Neural progenitor cell (in vitro differentiated cells): ENCODE data around the gene FAM83E. TPM values are rescaled to one million over a fixed set of nuclear protein-coding genes. Genes with fewer than 3 reads are reported as not detected.

Source experiments
- DNase-seq: peaks from one replicate; pipeline ENCODE4 v3.0.0-alpha.2; 2016; ENCODE audit warnings: low spot score
- H2AFZ ChIP-seq: fragments of 200-600 bp; sonication (generic); replicated peaks from 2 replicates; pipeline ENCODE4 v1.6.1; 2016; ENCODE audit warnings: antibody characterized with exemption
- H3F3A ChIP-seq: fragments of 200-600 bp; sonication (generic); 2 replicates; pipeline ENCODE4 v1.6.1; 2016; ENCODE audit warnings: antibody characterized with exemption, low read depth
- H3K27ac ChIP-seq: fragments of 200-600 bp; sonication (generic); 2 replicates; pipeline ENCODE4 v1.5.1; 2016; ENCODE audit warnings: mild to moderate bottlenecking
- H3K27me3 ChIP-seq: fragments of 200-600 bp; sonication (generic); 2 replicates; pipeline ENCODE4 v1.6.1; 2016; ENCODE audit warnings: mild to moderate bottlenecking, moderate library complexity
- H3K36me3 ChIP-seq: fragments of 200-600 bp; sonication (generic); 2 replicates; pipeline ENCODE4 v1.5.1; 2016
- H3K4me1 ChIP-seq: fragments of 200-600 bp; sonication (generic); 2 replicates; pipeline ENCODE4 v1.6.1; 2016; ENCODE audit warnings: mixed run types
- H3K4me2 ChIP-seq: fragments of 200-600 bp; sonication (generic); 2 replicates; pipeline ENCODE4 v1.6.1; 2016
- H3K4me3 ChIP-seq: fragments of 200-600 bp; sonication (generic); 2 replicates; pipeline ENCODE4 v1.5.1; 2016
- H3K79me2 ChIP-seq: fragments of 200-600 bp; sonication (generic); 2 replicates; pipeline ENCODE4 v1.6.1; 2016; ENCODE audit warnings: low read depth
- H3K9ac ChIP-seq: fragments of 200-600 bp; sonication (generic); 2 replicates; pipeline ENCODE4 v1.6.1; 2016
- H3K9me3 ChIP-seq: fragments of 200-600 bp; sonication (generic); 2 replicates; pipeline ENCODE4 v1.5.1; 2016; ENCODE audit warnings: low read depth
- H4K20me1 ChIP-seq: fragments of 200-600 bp; sonication (generic); 2 replicates; pipeline ENCODE4 v1.6.1; 2016; ENCODE audit warnings: low read depth
- H3K27ac Mint-ChIP-seq: 3 replicates; pipeline ENCODE4 v1.8.0; 2021; ENCODE audit warnings: mixed read lengths
- H3K27me3 Mint-ChIP-seq: 2 replicates; pipeline ENCODE4 v1.8.0; 2022; ENCODE audit warnings: low read depth, mild to moderate bottlenecking, inconsistent platforms, moderate library complexity, mixed read lengths; ENCODE audit not compliant: insufficient read depth
- H3K36me3 Mint-ChIP-seq: 3 replicates; pipeline ENCODE4 v1.8.0; 2021; ENCODE audit warnings: mixed read lengths
- H3K4me1 Mint-ChIP-seq: 3 replicates; pipeline ENCODE4 v1.8.0; 2021; ENCODE audit warnings: mixed read lengths
- H3K4me3 Mint-ChIP-seq: 3 replicates; pipeline ENCODE4 v1.8.0; 2021; ENCODE audit warnings: mild to moderate bottlenecking, moderate library complexity, mixed read lengths
- H3K9me3 Mint-ChIP-seq: 3 replicates; pipeline ENCODE4 v1.8.0; 2020; ENCODE audit warnings: mixed read lengths
- EZH2 ChIP-seq: fragments of 200-600 bp; sonication (generic); IDR thresholded peaks from 2 replicates; pipeline ENCODE4 v1.6.1; 2017; ENCODE audit warnings: antibody characterized with exemption, mild to moderate bottlenecking, moderate library complexity
- EZH2phosphoT487 ChIP-seq: fragments of 200-600 bp; sonication (generic); IDR thresholded peaks from 2 replicates; pipeline ENCODE4 v1.6.1; 2017; ENCODE audit warnings: antibody characterized with exemption
- total RNA-seq: library from RNA; depleted of rRNA; stranded (reverse); fragments of >200 nt; gene quantifications from 2 replicates; pipeline ENCODE4 v1.2.3, GENCODE V29; 2015; ENCODE audit warnings: low replicate concordance
- TF ChIP-seq, protein P1 (sequence below): fragments of 200-600 bp; sonication (generic); IDR thresholded peaks from 2 replicates; pipeline ENCODE4 v1.5.1; 2017; ENCODE audit warnings: antibody characterized with exemption, mild to moderate bottlenecking

Gene FAM83E
- total RNA-seq, 1 donor from 2014 or later: 0.06 TPM

GRCh38 chr19:48596679-48597465 lies 18.0 kb downstream of the FAM83E start:
- Histone ChIP-seq H3F3A (no peaks in the 10 kb centered on the region), H3K9ac (no peak overlapping the region), H3K27ac (no peak overlapping the region), H3K27me3 (no peaks in the 10 kb centered on the region), H3K4me1 (no peaks in the 10 kb centered on the region), H3K9me3 (no peaks in the 10 kb centered on the region), H2AFZ (no peak overlapping the region), H3K4me2 (no peak overlapping the region), H3K79me2 (no peaks in the 10 kb centered on the region), H3K36me3 (no peaks in the 10 kb centered on the region), H3K4me3 (no peak overlapping the region), H4K20me1 (no peaks in the 10 kb centered on the region)
- Mint-ChIP-seq H3K27ac (no peak overlapping the region), H3K9me3 (no peaks in the 10 kb centered on the region), H3K4me1 (peaks cover 4% of the 10 kb centered on the region), H3K36me3 (no peaks in the 10 kb centered on the region), H3K4me3 (no peak overlapping the region), H3K27me3 (peaks cover 7% of the 10 kb centered on the region)
- TF ChIP-seq, protein P1, sequence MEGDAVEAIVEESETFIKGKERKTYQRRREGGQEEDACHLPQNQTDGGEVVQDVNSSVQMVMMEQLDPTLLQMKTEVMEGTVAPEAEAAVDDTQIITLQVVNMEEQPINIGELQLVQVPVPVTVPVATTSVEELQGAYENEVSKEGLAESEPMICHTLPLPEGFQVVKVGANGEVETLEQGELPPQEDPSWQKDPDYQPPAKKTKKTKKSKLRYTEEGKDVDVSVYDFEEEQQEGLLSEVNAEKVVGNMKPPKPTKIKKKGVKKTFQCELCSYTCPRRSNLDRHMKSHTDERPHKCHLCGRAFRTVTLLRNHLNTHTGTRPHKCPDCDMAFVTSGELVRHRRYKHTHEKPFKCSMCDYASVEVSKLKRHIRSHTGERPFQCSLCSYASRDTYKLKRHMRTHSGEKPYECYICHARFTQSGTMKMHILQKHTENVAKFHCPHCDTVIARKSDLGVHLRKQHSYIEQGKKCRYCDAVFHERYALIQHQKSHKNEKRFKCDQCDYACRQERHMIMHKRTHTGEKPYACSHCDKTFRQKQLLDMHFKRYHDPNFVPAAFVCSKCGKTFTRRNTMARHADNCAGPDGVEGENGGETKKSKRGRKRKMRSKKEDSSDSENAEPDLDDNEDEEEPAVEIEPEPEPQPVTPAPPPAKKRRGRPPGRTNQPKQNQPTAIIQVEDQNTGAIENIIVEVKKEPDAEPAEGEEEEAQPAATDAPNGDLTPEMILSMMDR: no peak
- no peak for TF ChIP-seq EZH2
- TF ChIP-seq EZH2phosphoT487: no peak
- DNase-seq: no peak

DNA sequence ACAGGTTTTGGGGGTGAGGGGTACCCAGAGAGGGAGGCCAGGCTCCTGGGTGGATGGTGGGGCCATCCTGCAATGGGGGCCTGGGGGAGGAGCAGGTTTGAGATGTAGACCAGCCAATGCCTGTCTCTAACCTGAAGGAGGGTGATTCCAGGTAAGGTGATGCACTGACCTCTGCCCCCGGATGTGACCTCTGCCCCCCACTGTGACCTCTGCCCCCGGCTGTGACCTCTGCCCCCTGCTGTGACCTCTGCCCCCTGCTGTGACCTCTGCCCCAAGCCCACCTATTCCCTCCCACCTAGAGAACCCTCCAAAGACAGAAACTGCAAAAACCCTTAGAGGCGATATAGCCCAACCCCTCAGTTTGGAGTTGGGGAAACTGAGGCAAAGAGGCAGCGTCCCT lies 18.6 kb downstream of the FAM83E start:
- H3K4me3 Mint-ChIP-seq: no peak overlapping the region
- Histone ChIP-seq H3K4me2 (no peak overlapping the region), H3K27me3 (no peaks in the 10 kb centered on the region), H3F3A (no peaks in the 10 kb centered on the region), H3K4me1 (no peaks in the 10 kb centered on the region), H3K9me3 (no peaks in the 10 kb centered on the region), H3K36me3 (no peaks in the 10 kb centered on the region), H4K20me1 (no peaks in the 10 kb centered on the region), H3K9ac (no peak overlapping the region), H3K27ac (no peak overlapping the region), H2AFZ (no peak overlapping the region), H3K4me3 (no peak overlapping the region), H3K79me2 (no peaks in the 10 kb centered on the region)
- peaks cover 5% of the 10 kb centered on the region for H3K27me3 Mint-ChIP-seq
- H3K36me3 Mint-ChIP-seq: no peaks in the 10 kb centered on the region
- H3K4me1 Mint-ChIP-seq: peaks cover 4% of the 10 kb centered on the region
- TF ChIP-seq, protein P1: no peak
- TF ChIP-seq EZH2phosphoT487 (no peak), EZH2 (no peak)
- no peaks in the 10 kb centered on the region for H3K9me3 Mint-ChIP-seq
- H3K27ac Mint-ChIP-seq: no peak overlapping the region
- no peak for DNase-seq

- no peak overlapping the region for H3K27ac Mint-ChIP-seq
- DNase-seq: no peak
- H3K4me3 ChIP-seq: no peak overlapping the region
- no peak overlapping the region for H3K9ac ChIP-seq
- no peaks in the 10 kb centered on the region for H3F3A ChIP-seq
- TF ChIP-seq EZH2phosphoT487 (no peak), EZH2 (no peak)
- TF ChIP-seq, protein P1: no peak
- H3K79me2 ChIP-seq: no peaks in the 10 kb centered on the region
- H3K4me2 ChIP-seq: no peak overlapping the region
- H3K27me3 Mint-ChIP-seq: peaks cover 5% of the 10 kb centered on the region
- no peaks in the 10 kb centered on the region for H3K9me3 ChIP-seq
- no peaks in the 10 kb centered on the region for H3K9me3 Mint-ChIP-seq
- no peak overlapping the region for H2AFZ ChIP-seq
- H3K27ac ChIP-seq: no peak overlapping the region
- no peaks in the 10 kb centered on the region for H3K27me3 ChIP-seq
- peaks cover 4% of the 10 kb centered on the region for H3K4me1 Mint-ChIP-seq
- H3K36me3 ChIP-seq: no peaks in the 10 kb centered on the region
- no peaks in the 10 kb centered on the region for H3K36me3 Mint-ChIP-seq
- no peaks in the 10 kb centered on the region for H4K20me1 ChIP-seq
- H3K4me1 ChIP-seq: no peaks in the 10 kb centered on the region
- no peak overlapping the region for H3K4me3 Mint-ChIP-seq
Measured at GRCh38 chr19:48595833-48596232, 19.0 kb downstream of the FAM83E start.
